Activated T-helper 2 cell treated with anti-CD3 and anti-CD28 coated beads, Interferon-gamma antibody, Interleukin-2, Interleukin-4, amounts not matched to agents 10 μg/mL and 5 μg/mL and 100 μg/mL, durations not matched to agents 14 hours and 24 hours and 36 hours (primary cell): Measurements from ENCODE around the gene UNKL. TPM values are rescaled to one million over a fixed set of nuclear protein-coding genes. Genes with fewer than 3 reads are reported as not detected.

ENCODE experiments used
- DNase-seq: peaks from one replicate; pipeline ENCODE4 v3.0.0; 2021; ENCODE audit warnings: low spot score
- H3K27ac Mint-ChIP-seq: one replicate; pipeline ENCODE4 v1.8.0; 2021; ENCODE audit warnings: mixed read lengths
- H3K27me3 Mint-ChIP-seq: one replicate; pipeline ENCODE4 v1.8.0; 2021; ENCODE audit warnings: low read depth, mixed read lengths
- H3K36me3 Mint-ChIP-seq: one replicate; pipeline ENCODE4 v1.8.0; 2021; ENCODE audit warnings: low read depth, mixed read lengths
- H3K4me1 Mint-ChIP-seq: one replicate; pipeline ENCODE4 v1.8.0; 2021; ENCODE audit warnings: low read depth, mixed read lengths
- H3K4me3 Mint-ChIP-seq: one replicate; pipeline ENCODE4 v1.8.0; 2021; ENCODE audit warnings: low read depth, mild to moderate bottlenecking, moderate library complexity, mixed read lengths
- H3K9me3 Mint-ChIP-seq: one replicate; pipeline ENCODE4 v1.8.0; 2021; ENCODE audit warnings: mixed read lengths
- intact Hi-C: fragments of 100-400 bp; cut with micrococcal nuclease; formaldehyde crosslinking; loops from one replicate; pipeline ENCODE4 v1.15.1; 2023
- total RNA-seq: library from RNA; stranded (reverse); gene quantifications from 2 replicates; pipeline ENCODE4 v1.2.3, GENCODE V29; 2022

UNKL gene
- total RNA-seq, 1 donor from 2014 or later: 44.6 TPM

- Mint-ChIP-seq H3K36me3 (peaks cover 3% of the 10 kb centered on the region), H3K4me1 (no peaks in the 10 kb centered on the region), H3K27ac (no peak overlapping the region), H3K4me3 (no peak overlapping the region), H3K27me3 (no peaks in the 10 kb centered on the region), H3K9me3 (no peaks in the 10 kb centered on the region)
- intact Hi-C loops: no loop called here
- no peak for DNase-seq
These were observed 43.2 kb downstream of the UNKL start for GRCh38 chr16:1371054-1371978.

DNA sequence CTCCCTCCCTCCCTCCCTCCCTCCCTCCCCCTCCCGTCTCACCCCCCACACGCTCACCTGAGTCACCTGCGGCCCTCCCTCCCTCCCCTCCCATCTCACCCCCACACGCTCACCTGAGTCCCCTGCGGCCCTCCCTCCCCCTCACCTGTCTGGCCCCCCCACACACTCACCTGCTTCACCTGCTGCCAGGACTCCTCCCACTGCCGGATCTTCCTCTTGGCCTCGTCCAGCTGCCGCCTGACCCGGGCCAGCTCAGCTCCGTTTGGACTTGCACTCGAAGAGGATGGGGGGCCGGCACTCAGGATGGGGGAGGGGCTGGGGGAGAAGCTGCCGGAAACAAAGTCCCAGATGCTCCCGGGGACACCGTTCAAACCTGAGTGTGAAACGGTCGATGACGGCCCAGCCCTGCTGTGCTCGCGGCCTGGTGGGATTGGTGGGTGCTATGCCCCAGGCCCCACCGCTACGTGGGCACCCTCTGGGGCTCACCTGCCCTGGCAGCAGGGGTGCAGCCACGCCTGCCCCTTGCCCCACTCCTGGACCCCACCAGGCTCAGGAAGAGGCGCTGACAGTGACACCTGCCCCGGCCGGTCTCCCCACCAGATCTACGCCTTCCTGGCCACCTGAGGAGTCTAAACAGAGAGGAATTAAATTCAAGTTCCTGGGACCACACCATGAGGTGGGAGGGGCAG is 46.9 kb downstream of the UNKL start:
- H3K4me3 Mint-ChIP-seq: no peak overlapping the region
- peaks cover 20% of the 10 kb centered on the region for H3K36me3 Mint-ChIP-seq
- DNase-seq: no peak
- H3K4me1 Mint-ChIP-seq: no peaks in the 10 kb centered on the region
- intact Hi-C loops: no loop called here
- no peak overlapping the region for H3K27ac Mint-ChIP-seq
- H3K27me3 Mint-ChIP-seq: no peaks in the 10 kb centered on the region
- no peaks in the 10 kb centered on the region for H3K9me3 Mint-ChIP-seq

DNA sequence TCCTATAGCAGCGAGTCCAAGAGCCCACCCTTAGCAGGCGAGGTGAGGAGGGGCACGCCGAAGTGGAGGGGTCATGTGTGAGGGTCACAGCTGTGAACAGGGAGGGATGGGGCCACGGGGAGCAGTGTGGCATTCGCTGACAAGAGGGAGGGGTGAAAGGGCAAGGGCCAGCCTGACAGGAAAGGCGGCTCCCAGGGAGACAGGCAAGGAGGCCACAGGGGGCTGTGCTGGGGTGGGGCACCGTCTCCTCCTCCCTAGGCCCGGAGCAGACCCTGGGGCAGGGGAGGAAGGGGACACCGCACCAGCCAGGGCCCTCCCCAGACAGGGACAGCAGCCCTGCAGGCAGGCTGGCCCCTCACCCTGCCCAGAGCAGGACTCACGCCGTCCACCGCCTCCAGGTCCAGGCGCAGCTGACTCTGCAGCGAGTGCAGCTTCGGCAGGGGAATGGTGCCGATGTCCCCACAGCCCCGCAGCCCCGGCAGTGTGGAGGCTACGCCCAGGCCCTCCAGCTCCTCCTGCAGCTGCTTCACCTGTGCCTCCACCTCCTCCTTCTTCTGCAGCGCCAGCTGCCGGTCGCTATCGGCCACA is 47.7 kb downstream of the UNKL start:
- Mint-ChIP-seq H3K27ac (no peak overlapping the region), H3K36me3 (peaks cover 22% of the 10 kb centered on the region), H3K4me3 (no peak overlapping the region), H3K4me1 (no peaks in the 10 kb centered on the region), H3K27me3 (no peaks in the 10 kb centered on the region), H3K9me3 (no peaks in the 10 kb centered on the region)
- no peak for DNase-seq
- intact Hi-C loops: no loop called here

DNA sequence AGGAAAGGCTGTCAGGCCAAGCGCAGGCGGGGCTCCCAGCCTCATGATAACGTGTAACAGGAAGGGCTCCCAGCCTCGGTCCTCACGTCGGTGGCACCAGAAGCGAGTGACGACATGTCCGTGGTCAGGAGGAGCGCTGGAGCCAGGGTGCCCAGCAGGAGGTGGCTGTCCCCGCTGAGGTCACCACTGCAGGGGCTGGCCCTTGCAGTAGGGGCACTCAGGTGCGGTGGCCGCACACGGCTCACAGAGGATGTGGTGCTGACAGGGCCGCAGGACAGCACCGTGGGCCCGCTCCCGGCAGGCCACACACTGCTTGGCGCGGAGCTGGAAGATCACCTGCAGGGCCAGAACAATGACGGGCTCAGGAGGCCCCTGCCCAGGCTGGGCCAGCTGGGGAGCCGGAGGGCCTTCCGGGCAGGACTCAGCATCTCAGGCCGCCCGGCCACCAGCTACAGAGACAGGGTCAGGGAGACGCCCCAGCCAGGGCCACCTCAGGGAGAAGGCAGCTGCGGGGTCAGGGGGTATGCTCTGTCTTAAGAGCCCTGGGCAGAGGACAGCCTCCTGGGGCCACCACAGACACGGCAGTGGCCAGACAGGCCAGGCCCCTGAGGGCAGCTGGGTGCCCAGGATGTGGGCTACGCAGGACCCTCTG is 48.3 kb downstream of the UNKL start:
- intact Hi-C loops: no loop called here
- Mint-ChIP-seq H3K4me3 (no peak overlapping the region), H3K27me3 (no peaks in the 10 kb centered on the region)

DNA sequence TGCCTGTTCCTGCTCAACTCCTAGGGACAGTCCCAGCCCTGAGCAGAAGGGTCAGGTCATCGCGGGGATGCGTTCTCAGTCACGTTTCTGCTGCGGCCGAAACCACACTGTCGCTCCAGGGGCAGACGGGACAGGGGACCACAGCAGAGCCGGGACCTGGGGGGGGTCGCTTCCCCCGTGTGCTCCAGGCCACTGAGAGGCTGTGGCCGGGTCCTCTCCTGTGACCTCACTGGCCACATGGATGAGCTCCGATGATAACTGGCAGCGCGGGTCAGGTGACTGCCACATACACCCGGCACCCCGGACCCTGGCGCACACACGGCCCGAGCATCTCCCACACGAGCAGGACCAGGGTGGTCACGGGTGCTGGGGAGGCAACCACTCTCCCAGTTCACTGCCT is 50.0 kb downstream of the UNKL start:
- peaks cover 30% of the 10 kb centered on the region for H3K36me3 Mint-ChIP-seq
- no peaks in the 10 kb centered on the region for H3K9me3 Mint-ChIP-seq
- no peak overlapping the region for H3K27ac Mint-ChIP-seq
- no peak overlapping the region for H3K4me3 Mint-ChIP-seq
- H3K4me1 Mint-ChIP-seq: no peaks in the 10 kb centered on the region
- intact Hi-C loops: no loop called here
- H3K27me3 Mint-ChIP-seq: no peaks in the 10 kb centered on the region
- DNase-seq: no peak

More for the DNA sequence above, 48.3 kb downstream of the UNKL start:
- Mint-ChIP-seq H3K36me3 (peaks cover 22% of the 10 kb centered on the region), H3K27ac (no peak overlapping the region), H3K9me3 (no peaks in the 10 kb centered on the region), H3K4me1 (no peaks in the 10 kb centered on the region)
- no peak for DNase-seq

DNA sequence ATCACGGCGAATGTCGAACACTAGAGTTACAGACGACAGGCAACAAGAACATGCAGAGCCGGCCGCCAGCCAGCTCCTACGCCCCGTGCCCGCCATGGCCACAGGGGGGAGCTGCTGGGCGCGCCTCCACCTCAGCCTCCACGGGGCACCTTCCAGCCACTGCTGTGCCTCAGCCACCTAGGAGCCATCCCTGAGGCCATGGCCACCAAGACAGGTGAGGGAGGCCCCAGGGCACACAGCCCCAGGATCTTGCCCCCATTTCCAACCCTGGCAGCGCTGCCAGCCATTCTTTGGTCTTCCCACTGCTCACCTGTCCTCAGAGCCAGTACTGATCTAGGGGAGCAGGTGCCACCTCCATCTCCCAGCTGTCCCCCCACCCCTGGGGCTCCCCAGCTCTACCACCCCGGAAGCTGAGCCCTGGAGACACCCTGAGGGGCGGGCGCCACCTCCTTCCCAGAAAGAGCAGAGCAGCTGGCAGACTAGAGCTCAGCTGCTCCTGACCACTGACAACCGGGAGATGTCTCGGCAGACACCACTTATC is 50.9 kb downstream of the UNKL start:
- Mint-ChIP-seq H3K36me3 (peaks cover 30% of the 10 kb centered on the region), H3K4me1 (no peaks in the 10 kb centered on the region), H3K9me3 (no peaks in the 10 kb centered on the region), H3K27me3 (no peaks in the 10 kb centered on the region), H3K4me3 (no peak overlapping the region), H3K27ac (no peak overlapping the region)
- intact Hi-C loops: no loop called here
- peak; percentile 59 for DNase-seq

GRCh38 chr16:1362807-1363206 is 51.7 kb downstream of the UNKL start:
- Mint-ChIP-seq H3K27me3 (no peaks in the 10 kb centered on the region), H3K4me3 (no peak overlapping the region), H3K4me1 (no peaks in the 10 kb centered on the region), H3K9me3 (no peaks in the 10 kb centered on the region), H3K27ac (no peak overlapping the region), H3K36me3 (peaks cover 27% of the 10 kb centered on the region)
- DNase-seq: no peak
- intact Hi-C loops: no loop called here

- Mint-ChIP-seq H3K9me3 (no peaks in the 10 kb centered on the region), H3K36me3 (peaks cover 27% of the 10 kb centered on the region), H3K27me3 (no peaks in the 10 kb centered on the region), H3K27ac (no peak overlapping the region), H3K4me3 (no peak overlapping the region), H3K4me1 (no peaks in the 10 kb centered on the region)
- no peak for DNase-seq
- intact Hi-C loops: no loop called here
These were observed 52.7 kb downstream of the UNKL start for GRCh38 chr16:1361685-1362360.

DNA sequence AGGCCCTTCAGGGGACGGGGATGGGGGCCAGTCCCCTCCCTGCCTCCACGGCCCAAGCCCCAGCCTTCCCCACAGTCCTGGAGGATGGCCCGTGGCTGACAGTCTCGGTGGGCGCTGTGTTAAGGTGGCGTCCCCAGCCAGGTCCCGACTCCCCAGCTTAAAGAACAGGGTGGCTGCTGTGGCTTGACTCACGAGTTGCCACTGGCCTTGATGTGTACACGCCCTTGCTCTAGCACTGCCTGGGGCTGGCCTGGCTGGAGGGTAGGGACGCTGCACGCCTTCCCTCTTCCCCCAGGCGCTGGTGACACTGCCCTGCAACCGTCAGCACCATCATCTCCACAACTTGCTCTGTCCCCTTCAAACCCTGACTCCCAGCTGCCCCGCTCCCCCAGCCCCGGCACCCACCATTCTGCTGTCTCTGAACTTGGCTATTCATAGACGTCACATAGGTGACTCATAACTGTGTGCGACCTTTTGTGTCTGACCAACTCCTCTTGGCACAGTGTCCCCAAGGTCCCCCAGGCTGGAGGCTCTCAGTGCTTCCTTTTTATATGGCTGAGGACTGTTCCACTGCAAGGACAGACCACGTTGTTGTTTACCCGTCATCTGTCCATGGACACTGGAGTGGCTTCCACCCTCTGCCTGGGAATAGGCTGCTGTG is 56.5 kb downstream of the UNKL start:
- H3K27me3 Mint-ChIP-seq: no peaks in the 10 kb centered on the region
- no peak overlapping the region for H3K27ac Mint-ChIP-seq
- DNase-seq: no peak
- peaks cover 7% of the 10 kb centered on the region for H3K4me1 Mint-ChIP-seq
- H3K9me3 Mint-ChIP-seq: no peaks in the 10 kb centered on the region
- no peak overlapping the region for H3K4me3 Mint-ChIP-seq
- intact Hi-C loops: loop anchor here (1.0 kb wide), 1 partner anchor 40 kb away; no protein-coding TSS in a partner anchor
- H3K36me3 Mint-ChIP-seq: peaks cover 15% of the 10 kb centered on the region

DNA sequence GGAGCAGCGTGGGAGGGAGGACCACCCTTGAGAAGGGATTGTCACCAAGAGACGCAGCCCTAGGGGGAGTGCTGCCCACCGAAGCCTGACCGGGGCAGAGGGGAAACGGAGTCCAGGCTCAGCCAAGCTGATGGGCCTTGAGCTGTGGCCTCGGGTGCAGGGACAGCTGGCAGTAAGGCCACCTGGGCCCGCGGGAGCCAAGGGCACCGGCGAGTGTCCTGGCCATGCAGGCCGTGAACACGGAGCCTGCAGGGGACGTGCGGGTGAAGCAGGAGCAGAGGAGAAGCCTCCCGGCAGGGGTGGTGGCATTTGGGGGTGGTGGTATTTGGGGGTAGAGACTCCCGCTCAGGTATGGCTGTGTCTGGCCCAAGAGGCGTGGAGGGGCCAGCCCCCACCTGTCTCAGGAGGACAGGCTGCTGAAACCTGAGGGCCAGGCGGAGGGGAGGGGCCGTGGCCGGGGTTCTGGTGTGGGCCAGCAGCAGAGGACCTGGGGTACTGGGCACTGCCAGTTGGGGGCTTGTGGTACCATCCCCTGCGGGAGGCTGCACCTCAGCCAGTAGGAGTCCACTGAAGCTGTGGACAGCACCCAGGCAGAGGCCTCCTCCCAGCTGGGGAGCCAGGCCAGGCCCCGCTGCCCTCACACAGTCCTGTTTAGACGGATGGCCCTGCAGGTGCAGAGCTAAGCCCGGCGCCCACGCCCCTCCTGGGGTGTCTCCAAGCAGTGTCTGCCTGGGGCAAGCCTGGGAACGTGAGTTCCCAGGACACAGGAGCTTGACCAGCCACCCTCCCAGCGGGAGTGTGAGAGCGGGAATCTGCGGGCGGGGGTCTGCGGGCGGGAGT is 58.2 kb downstream of the UNKL start:
- H3K27me3 Mint-ChIP-seq: no peaks in the 10 kb centered on the region
- intact Hi-C loops: no loop called here
- H3K27ac Mint-ChIP-seq: no peak overlapping the region

DNA sequence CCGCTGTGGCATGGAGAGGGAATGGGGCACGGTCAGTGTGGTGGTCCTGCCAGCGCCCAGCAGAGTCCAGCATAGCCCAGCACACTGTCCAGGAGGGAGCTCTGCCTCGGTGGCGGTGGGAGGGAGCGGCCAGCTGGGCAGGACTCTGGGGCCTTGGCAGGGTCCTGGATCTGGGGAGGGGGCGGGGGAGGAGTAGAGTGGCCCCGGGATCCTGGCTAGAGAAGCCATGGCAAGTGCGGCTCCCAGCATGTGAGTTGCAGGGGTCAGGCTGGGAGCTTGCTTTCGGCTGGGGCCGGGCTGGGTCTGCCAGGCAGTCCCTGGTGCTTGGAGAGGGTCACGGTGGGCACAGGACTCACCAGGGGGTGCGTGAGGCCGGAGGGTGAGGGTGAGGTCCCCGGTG is 58.9 kb downstream of the UNKL start:
- no peak for DNase-seq
- Mint-ChIP-seq H3K27me3 (no peaks in the 10 kb centered on the region), H3K4me1 (peaks cover 11% of the 10 kb centered on the region), H3K4me3 (no peak overlapping the region), H3K36me3 (peaks cover 3% of the 10 kb centered on the region), H3K27ac (no peak overlapping the region), H3K9me3 (no peaks in the 10 kb centered on the region)
- intact Hi-C loops: no loop called here

More for the DNA sequence above, 58.2 kb downstream of the UNKL start:
- H3K36me3 Mint-ChIP-seq: peaks cover 8% of the 10 kb centered on the region
- no peak overlapping the region for H3K4me3 Mint-ChIP-seq
- DNase-seq: no peak
- H3K9me3 Mint-ChIP-seq: no peaks in the 10 kb centered on the region
- peaks cover 11% of the 10 kb centered on the region for H3K4me1 Mint-ChIP-seq
